Loucy (cell line): Measurements from ENCODE around the gene DDX31.

ENCODE experiments used
- EZH2phosphoT487 ChIP-seq: fragments of 200-600 bp; IDR thresholded peaks from 2 replicates; pipeline ENCODE4 v1.6.1; 2018; ENCODE audit warnings: antibody characterized with exemption, mild to moderate bottlenecking, moderate library complexity, borderline replicate concordance
- TF ChIP-seq, protein P1 (sequence below): fragments of 200-600 bp; sonication (generic); conservative IDR thresholded peaks from 2 replicates; pipeline ENCODE4 v1.5.1; 2014; ENCODE audit warnings: mild to moderate bottlenecking, antibody characterized with exemption, low read length

DNA sequence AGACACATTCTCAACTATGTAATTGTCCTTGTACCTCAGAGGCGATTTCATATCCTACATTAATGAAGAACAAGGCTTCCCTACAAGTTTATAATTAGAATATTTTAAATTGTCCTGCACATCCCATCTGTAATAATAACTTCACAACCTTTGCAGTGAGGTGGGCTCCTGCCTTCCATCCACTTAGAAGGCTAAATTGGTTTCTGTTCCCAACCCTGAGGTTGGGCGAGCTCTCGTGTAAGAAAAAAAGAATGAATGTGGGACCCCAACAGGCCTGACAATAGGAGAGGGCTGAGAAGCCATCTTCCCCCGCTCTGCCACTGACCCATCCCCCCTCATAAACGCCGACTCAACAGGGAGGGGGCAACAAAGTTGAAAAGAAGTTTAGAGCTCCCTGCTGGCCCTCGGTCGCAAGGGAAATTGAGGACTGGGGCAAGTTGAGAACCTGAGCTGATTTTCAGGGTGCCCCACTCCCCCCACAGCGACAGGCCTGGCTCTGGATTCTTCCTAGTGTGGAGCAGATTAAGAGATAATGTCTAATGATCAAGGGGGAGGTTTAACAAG, 78.0 kb downstream of the DDX31 start:
- TF ChIP-seq, protein P1, sequence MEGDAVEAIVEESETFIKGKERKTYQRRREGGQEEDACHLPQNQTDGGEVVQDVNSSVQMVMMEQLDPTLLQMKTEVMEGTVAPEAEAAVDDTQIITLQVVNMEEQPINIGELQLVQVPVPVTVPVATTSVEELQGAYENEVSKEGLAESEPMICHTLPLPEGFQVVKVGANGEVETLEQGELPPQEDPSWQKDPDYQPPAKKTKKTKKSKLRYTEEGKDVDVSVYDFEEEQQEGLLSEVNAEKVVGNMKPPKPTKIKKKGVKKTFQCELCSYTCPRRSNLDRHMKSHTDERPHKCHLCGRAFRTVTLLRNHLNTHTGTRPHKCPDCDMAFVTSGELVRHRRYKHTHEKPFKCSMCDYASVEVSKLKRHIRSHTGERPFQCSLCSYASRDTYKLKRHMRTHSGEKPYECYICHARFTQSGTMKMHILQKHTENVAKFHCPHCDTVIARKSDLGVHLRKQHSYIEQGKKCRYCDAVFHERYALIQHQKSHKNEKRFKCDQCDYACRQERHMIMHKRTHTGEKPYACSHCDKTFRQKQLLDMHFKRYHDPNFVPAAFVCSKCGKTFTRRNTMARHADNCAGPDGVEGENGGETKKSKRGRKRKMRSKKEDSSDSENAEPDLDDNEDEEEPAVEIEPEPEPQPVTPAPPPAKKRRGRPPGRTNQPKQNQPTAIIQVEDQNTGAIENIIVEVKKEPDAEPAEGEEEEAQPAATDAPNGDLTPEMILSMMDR = no peak
- no peak for TF ChIP-seq EZH2phosphoT487
